Mononuclear cell (primary cell): ENCODE data around the gene NDUFAF3. TPM values are rescaled to one million over a fixed set of nuclear protein-coding genes. Genes with fewer than 3 reads are reported as not detected.
A peak's percentile ranks its signal among the peaks of the same experiment; 100 is the strongest.
"Not testable (repeated sequence)": the region's sequence is repeated elsewhere in the genome, so short reads cannot be mapped to it uniquely, and the experiment has no call there.

ENCODE experiments used
- H3K27me3 ChIP-seq: 2 replicates; pipeline ENCODE4 v1.6.0; 2011; ENCODE audit warnings: low read length, control low read depth; ENCODE audit not compliant: insufficient read depth
- H3K4me1 ChIP-seq: 2 replicates; pipeline ENCODE4 v1.5.1; 2011; ENCODE audit warnings: mild to moderate bottlenecking, low read length, control low read depth; ENCODE audit not compliant: insufficient read depth
- H3K4me3 ChIP-seq: 2 replicates; pipeline ENCODE4 v1.5.1; 2011; ENCODE audit warnings: mild to moderate bottlenecking, low read length, moderate library complexity
- H3K9me3 ChIP-seq: 2 replicates; pipeline ENCODE4 v1.5.1; 2011; ENCODE audit warnings: low read depth, mild to moderate bottlenecking, control low read depth, low read length
- total RNA-seq: library from RNA; depleted of rRNA; stranded (reverse); fragments of >200 nt; gene quantifications from one replicate; pipeline ENCODE4 v1.2.3, GENCODE V29; 2012

The NDUFAF3 gene
- total RNA-seq, 1 donor = 27.9 TPM

GRCh38 chr3:48993834-48994233 is 28.1 kb upstream of the NDUFAF3 start:
- no peaks in the 10 kb centered on the region for H3K27me3 ChIP-seq
- H3K4me1 ChIP-seq = peaks cover 20% of the 10 kb centered on the region
- H3K4me3 ChIP-seq = no peak overlapping the region
- no peaks in the 10 kb centered on the region for H3K9me3 ChIP-seq

GRCh38 chr3:48996640-48997039 is 25.3 kb upstream of the NDUFAF3 start:
- Histone ChIP-seq H3K4me1 (peaks cover 1% of the 10 kb centered on the region), H3K4me3 (no peak overlapping the region), H3K27me3 (no peaks in the 10 kb centered on the region)

GRCh38 chr3:48997102-48997635 is 24.8 kb upstream of the NDUFAF3 start:
- Histone ChIP-seq H3K4me3 (no peak overlapping the region), H3K9me3 (no peaks in the 10 kb centered on the region), H3K27me3 (no peaks in the 10 kb centered on the region), H3K4me1 (no peaks in the 10 kb centered on the region)

More at GRCh38 chr3:48996640-48997039, 25.3 kb upstream of the NDUFAF3 start:
- H3K9me3 ChIP-seq = no peaks in the 10 kb centered on the region

- Histone ChIP-seq H3K27me3 (no peaks in the 10 kb centered on the region), H3K4me1 (no peaks in the 10 kb centered on the region), H3K9me3 (no peaks in the 10 kb centered on the region), H3K4me3 (no peak overlapping the region)
Measured at GRCh38 chr3:48997714-48998637, 23.9 kb upstream of the NDUFAF3 start.

GRCh38 chr3:48999085-48999858 is 22.6 kb upstream of the NDUFAF3 start:
- Histone ChIP-seq H3K4me1 (no peaks in the 10 kb centered on the region), H3K4me3 (no peak overlapping the region), H3K27me3 (no peaks in the 10 kb centered on the region), H3K9me3 (no peaks in the 10 kb centered on the region)

GRCh38 chr3:49001155-49001554 is 20.8 kb upstream of the NDUFAF3 start:
- no peak overlapping the region for H3K4me3 ChIP-seq
- H3K27me3 ChIP-seq = no peaks in the 10 kb centered on the region
- H3K4me1 ChIP-seq = peaks cover 1% of the 10 kb centered on the region
- H3K9me3 ChIP-seq = no peaks in the 10 kb centered on the region

- Histone ChIP-seq H3K27me3 (no peaks in the 10 kb centered on the region), H3K4me1 (peaks cover 22% of the 10 kb centered on the region), H3K4me3 (no peak overlapping the region), H3K9me3 (no peaks in the 10 kb centered on the region)
Measured at GRCh38 chr3:49004352-49005302, 17.3 kb upstream of the NDUFAF3 start.

GRCh38 chr3:49005303-49005680 is 16.6 kb upstream of the NDUFAF3 start:
- no peaks in the 10 kb centered on the region for H3K27me3 ChIP-seq
- H3K9me3 ChIP-seq = no peaks in the 10 kb centered on the region
- H3K4me3 ChIP-seq = no peak overlapping the region
- peaks cover 23% of the 10 kb centered on the region for H3K4me1 ChIP-seq

- Histone ChIP-seq H3K4me3 (no peak overlapping the region), H3K9me3 (no peaks in the 10 kb centered on the region), H3K27me3 (no peaks in the 10 kb centered on the region), H3K4me1 (peaks cover 23% of the 10 kb centered on the region)
Measured at GRCh38 chr3:49005998-49006397, 15.9 kb upstream of the NDUFAF3 start.

GRCh38 chr3:49006408-49007067 is 15.4 kb upstream of the NDUFAF3 start:
- H3K4me1 ChIP-seq = peaks cover 23% of the 10 kb centered on the region
- peak overlapping the region; percentile 73 for H3K4me3 ChIP-seq

GRCh38 chr3:49007068-49007770 is 14.7 kb upstream of the NDUFAF3 start, which contains the start of gene WDR6:
WDR6 (plus strand) TSS chr3:49007391; CDS start chr3:49007432, 41 bp downstream.
- H3K4me3 ChIP-seq = peak within 1 kb of the TSS; percentile 73
- H3K9me3 ChIP-seq = no peaks in the 10 kb centered on the region
- no peaks in the 10 kb centered on the region for H3K27me3 ChIP-seq
- peaks cover 23% of the 10 kb centered on the region for H3K4me1 ChIP-seq

More at GRCh38 chr3:49006408-49007067, 15.4 kb upstream of the NDUFAF3 start:
- no peaks in the 10 kb centered on the region for H3K9me3 ChIP-seq
- no peaks in the 10 kb centered on the region for H3K27me3 ChIP-seq

GRCh38 chr3:49007771-49008528 is 14.0 kb upstream of the NDUFAF3 start:
- Histone ChIP-seq H3K9me3 (no peaks in the 10 kb centered on the region), H3K4me3 (peak overlapping the region; percentile 73), H3K27me3 (no peaks in the 10 kb centered on the region), H3K4me1 (peaks cover 23% of the 10 kb centered on the region)

GRCh38 chr3:49008627-49009026 is 13.3 kb upstream of the NDUFAF3 start:
- peaks cover 23% of the 10 kb centered on the region for H3K4me1 ChIP-seq
- not testable (repeated sequence) for H3K27me3 ChIP-seq, H3K9me3 ChIP-seq, H3K4me3 ChIP-seq
